PC-9 (cell line): ENCODE results near the gene SH3D21.

ENCODE experiments used
- EZH2 ChIP-seq: fragments of 200-600 bp; sonication (generic); IDR thresholded peaks from 2 replicates; pipeline ENCODE4 v1.8.0; 2017; ENCODE audit warnings: antibody characterized with exemption, low read depth
- TF ChIP-seq, protein P1 (sequence below): fragments of 200-600 bp; sonication (generic); conservative IDR thresholded peaks from 2 replicates; pipeline ENCODE4 v1.6.1; 2017; ENCODE audit warnings: mixed run types, antibody characterized with exemption, mild to moderate bottlenecking, moderate library complexity

DNA sequence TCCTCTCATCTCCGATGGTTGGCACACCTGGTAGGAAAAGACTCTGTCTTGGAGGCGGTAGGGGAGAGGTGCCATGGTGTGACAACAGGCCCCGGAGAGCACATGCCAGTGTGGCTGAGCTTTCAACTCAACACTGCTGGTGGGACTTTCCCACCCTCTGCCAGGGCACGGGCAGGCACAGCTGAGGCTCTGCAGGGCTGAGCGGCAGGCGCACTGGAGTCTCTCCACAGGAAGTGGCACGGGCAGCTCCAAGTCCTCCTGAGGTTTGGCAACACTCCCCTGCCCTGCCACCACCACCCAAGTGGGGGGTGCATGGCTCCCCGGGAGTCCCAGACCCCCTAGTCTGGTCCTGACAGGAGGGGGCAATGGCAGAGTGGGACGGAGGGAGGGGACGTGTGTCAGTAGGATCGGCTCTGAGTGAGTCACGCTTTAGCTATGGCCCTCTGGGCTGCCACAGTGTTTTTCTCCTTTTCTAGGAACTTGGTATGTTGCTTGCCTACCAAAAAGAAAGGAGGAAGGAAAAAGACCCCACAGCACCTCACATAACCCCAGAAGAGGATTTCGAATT is 44.6 kb downstream of the SH3D21 start:
- TF ChIP-seq, protein P1, sequence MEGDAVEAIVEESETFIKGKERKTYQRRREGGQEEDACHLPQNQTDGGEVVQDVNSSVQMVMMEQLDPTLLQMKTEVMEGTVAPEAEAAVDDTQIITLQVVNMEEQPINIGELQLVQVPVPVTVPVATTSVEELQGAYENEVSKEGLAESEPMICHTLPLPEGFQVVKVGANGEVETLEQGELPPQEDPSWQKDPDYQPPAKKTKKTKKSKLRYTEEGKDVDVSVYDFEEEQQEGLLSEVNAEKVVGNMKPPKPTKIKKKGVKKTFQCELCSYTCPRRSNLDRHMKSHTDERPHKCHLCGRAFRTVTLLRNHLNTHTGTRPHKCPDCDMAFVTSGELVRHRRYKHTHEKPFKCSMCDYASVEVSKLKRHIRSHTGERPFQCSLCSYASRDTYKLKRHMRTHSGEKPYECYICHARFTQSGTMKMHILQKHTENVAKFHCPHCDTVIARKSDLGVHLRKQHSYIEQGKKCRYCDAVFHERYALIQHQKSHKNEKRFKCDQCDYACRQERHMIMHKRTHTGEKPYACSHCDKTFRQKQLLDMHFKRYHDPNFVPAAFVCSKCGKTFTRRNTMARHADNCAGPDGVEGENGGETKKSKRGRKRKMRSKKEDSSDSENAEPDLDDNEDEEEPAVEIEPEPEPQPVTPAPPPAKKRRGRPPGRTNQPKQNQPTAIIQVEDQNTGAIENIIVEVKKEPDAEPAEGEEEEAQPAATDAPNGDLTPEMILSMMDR, result no peak
- TF ChIP-seq EZH2, result no peak
